Measurements from ENCODE around the gene GPR142.

DNA sequence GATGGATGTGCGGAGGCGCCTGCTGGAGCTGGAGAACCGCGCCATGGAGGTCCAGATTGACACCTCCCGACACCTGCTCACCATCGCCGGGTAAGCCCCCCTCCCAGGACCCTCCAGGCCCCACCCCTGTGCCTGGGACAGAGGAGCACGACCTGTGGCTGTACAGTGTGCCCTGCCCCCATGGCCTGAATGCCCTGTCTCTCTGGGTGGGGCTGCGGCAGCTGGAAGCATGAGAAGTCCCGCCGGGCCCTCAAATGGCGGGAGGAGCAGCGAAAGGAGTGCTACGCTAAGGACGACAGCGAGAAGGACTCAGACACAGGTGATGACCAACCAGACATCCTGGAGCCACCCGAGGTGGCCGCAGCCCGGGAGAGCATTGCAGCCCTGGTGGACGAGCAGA lies 16.8 kb upstream of the GPR142 start:
- TF ChIP-seq, protein P1, sequence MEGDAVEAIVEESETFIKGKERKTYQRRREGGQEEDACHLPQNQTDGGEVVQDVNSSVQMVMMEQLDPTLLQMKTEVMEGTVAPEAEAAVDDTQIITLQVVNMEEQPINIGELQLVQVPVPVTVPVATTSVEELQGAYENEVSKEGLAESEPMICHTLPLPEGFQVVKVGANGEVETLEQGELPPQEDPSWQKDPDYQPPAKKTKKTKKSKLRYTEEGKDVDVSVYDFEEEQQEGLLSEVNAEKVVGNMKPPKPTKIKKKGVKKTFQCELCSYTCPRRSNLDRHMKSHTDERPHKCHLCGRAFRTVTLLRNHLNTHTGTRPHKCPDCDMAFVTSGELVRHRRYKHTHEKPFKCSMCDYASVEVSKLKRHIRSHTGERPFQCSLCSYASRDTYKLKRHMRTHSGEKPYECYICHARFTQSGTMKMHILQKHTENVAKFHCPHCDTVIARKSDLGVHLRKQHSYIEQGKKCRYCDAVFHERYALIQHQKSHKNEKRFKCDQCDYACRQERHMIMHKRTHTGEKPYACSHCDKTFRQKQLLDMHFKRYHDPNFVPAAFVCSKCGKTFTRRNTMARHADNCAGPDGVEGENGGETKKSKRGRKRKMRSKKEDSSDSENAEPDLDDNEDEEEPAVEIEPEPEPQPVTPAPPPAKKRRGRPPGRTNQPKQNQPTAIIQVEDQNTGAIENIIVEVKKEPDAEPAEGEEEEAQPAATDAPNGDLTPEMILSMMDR (IDR thresholded peaks at IDR 0.05; ENCODE audit: control extremely low read depth in 1 of 3, insufficient read depth in 1 of 3, low read depth in 1 of 3, low read length in 3 of 3) = no peak
- TF ChIP-seq SP1 (IDR thresholded peaks at IDR 0.05; ENCODE audit: low read depth, low read length) = no peak

Measured in H1 (cell line).